ENCODE results near the gene SLC9A9.

GRCh38 chr3:143344516-143345165, 503.6 kb downstream of the SLC9A9 start:
- TF ChIP-seq POLR2A (IDR thresholded peaks at IDR 0.05; ENCODE audit: extremely low read depth, insufficient read length) (no peak), MAX (IDR thresholded peaks at IDR 0.05; ENCODE audit: low read depth, low read length) (no peak)
- TF ChIP-seq, protein P1, sequence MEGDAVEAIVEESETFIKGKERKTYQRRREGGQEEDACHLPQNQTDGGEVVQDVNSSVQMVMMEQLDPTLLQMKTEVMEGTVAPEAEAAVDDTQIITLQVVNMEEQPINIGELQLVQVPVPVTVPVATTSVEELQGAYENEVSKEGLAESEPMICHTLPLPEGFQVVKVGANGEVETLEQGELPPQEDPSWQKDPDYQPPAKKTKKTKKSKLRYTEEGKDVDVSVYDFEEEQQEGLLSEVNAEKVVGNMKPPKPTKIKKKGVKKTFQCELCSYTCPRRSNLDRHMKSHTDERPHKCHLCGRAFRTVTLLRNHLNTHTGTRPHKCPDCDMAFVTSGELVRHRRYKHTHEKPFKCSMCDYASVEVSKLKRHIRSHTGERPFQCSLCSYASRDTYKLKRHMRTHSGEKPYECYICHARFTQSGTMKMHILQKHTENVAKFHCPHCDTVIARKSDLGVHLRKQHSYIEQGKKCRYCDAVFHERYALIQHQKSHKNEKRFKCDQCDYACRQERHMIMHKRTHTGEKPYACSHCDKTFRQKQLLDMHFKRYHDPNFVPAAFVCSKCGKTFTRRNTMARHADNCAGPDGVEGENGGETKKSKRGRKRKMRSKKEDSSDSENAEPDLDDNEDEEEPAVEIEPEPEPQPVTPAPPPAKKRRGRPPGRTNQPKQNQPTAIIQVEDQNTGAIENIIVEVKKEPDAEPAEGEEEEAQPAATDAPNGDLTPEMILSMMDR (IDR thresholded peaks at IDR 0.05; ENCODE audit: low read depth, low read length), result no peak

Data from NB4 (cell line).